GM23248 (cell line): ENCODE results near the gene APOM. TPM values are rescaled to one million over a fixed set of nuclear protein-coding genes. Genes with fewer than 3 reads are reported as not detected.

Source experiments
- DNase-seq: peaks from one replicate; pipeline ENCODE4 v3.0.0-alpha.2; 2015
- H2AFZ ChIP-seq: fragments of 200-600 bp; sonication (generic); 2 replicates; pipeline ENCODE4 v1.6.1; 2016; ENCODE audit warnings: antibody characterized with exemption
- H3F3A ChIP-seq: fragments of 200-600 bp; sonication (generic); 2 replicates; pipeline ENCODE4 v1.6.1; 2016; ENCODE audit warnings: mild to moderate bottlenecking, antibody characterized with exemption, mixed run types; ENCODE audit not compliant: insufficient read depth
- H3K27ac ChIP-seq: fragments of 200-600 bp; sonication (generic); 2 replicates; pipeline ENCODE4 v1.5.1; 2016; ENCODE audit warnings: mild to moderate bottlenecking
- H3K27me3 ChIP-seq: fragments of 200-600 bp; sonication (generic); replicated peaks from 2 replicates; pipeline ENCODE4 v1.6.1; 2016; ENCODE audit warnings: mild to moderate bottlenecking; ENCODE audit not compliant: insufficient read depth
- H3K36me3 ChIP-seq: fragments of 200-600 bp; sonication (generic); 2 replicates; pipeline ENCODE4 v1.6.1; 2016; ENCODE audit warnings: low read depth, mild to moderate bottlenecking
- H3K4me1 ChIP-seq: fragments of 200-600 bp; sonication (generic); 2 replicates; pipeline ENCODE4 v1.6.1; 2016; ENCODE audit warnings: mild to moderate bottlenecking; ENCODE audit not compliant: insufficient read depth
- H3K4me2 ChIP-seq: fragments of 200-600 bp; sonication (generic); one replicate; pipeline ENCODE4 v1.6.1; 2016; ENCODE audit warnings: mild to moderate bottlenecking; ENCODE audit not compliant: unreplicated experiment
- H3K4me3 ChIP-seq: fragments of 200-600 bp; sonication (generic); 2 replicates; pipeline ENCODE4 v1.5.1; 2016; ENCODE audit warnings: mild to moderate bottlenecking
- H3K79me2 ChIP-seq: fragments of 200-600 bp; sonication (generic); 2 replicates; pipeline ENCODE4 v1.6.1; 2016; ENCODE audit warnings: mild to moderate bottlenecking; ENCODE audit not compliant: insufficient read depth
- H3K9ac ChIP-seq: fragments of 200-600 bp; sonication (generic); 2 replicates; pipeline ENCODE4 v1.6.1; 2016; ENCODE audit warnings: mild to moderate bottlenecking
- H3K9me2 ChIP-seq: fragments of 200-600 bp; sonication (generic); 2 replicates; pipeline ENCODE4 v1.6.1; 2016; ENCODE audit warnings: mixed run types, mild to moderate bottlenecking, moderate library complexity; ENCODE audit not compliant: insufficient read depth
- H3K9me3 ChIP-seq: fragments of 200-600 bp; sonication (generic); one replicate; pipeline ENCODE4 v1.6.1; 2017; ENCODE audit warnings: low read depth
- H4K20me1 ChIP-seq: fragments of 200-600 bp; sonication (generic); 2 replicates; pipeline ENCODE4 v1.6.0; 2016; ENCODE audit not compliant: insufficient read depth
- EZH2 ChIP-seq: fragments of 200-600 bp; sonication (generic); IDR thresholded peaks from 2 replicates; pipeline ENCODE4 v1.6.1; 2018; ENCODE audit warnings: antibody characterized with exemption, mild to moderate bottlenecking; ENCODE audit not compliant: insufficient read depth, poor library complexity, severe bottlenecking
- EZH2phosphoT487 ChIP-seq: fragments of 200-600 bp; sonication (generic); IDR thresholded peaks from 2 replicates; pipeline ENCODE4 v1.6.1; 2018; ENCODE audit warnings: antibody characterized with exemption, moderate library complexity, mild to moderate bottlenecking, low read depth; ENCODE audit not compliant: insufficient read depth
- WGBS, 2 experiments: methylation state at CpG; one replicate each; pipeline ENCODE4 v1.1.6; 2015 to 2017; ENCODE audit warnings: low lambda C conversion rate in 2 of 2, low coverage in 1 of 2; ENCODE audit errors: missing lambda C conversion rate in 2 of 2; 5-methylcytosine and 5-hydroxymethylcytosine counted together
- in situ Hi-C: fragments of 300-500 bp; cut with MboI; formaldehyde crosslinking; loops from 2 replicates; pipeline ENCODE4 v1.15.0; 2020
- polyA plus RNA-seq: library from polyadenylated mRNA; unstranded; fragments of >200 nt; fragmentation: Nextera tagmentation; extraction: Ambion mirVana; gene quantifications from 2 replicates; pipeline ENCODE4 v1.2.1, GENCODE V29; 2016
- total RNA-seq: library from RNA; depleted of rRNA; stranded (reverse); fragments of >200 nt; shearing (Covaris generic); gene quantifications from 2 replicates; pipeline ENCODE4 v1.2.3, GENCODE V29; 2014

APOM gene
- total and polyA plus RNA-seq, 2 experiments from 2014 or later = 0.76 to 5.9 TPM

DNA sequence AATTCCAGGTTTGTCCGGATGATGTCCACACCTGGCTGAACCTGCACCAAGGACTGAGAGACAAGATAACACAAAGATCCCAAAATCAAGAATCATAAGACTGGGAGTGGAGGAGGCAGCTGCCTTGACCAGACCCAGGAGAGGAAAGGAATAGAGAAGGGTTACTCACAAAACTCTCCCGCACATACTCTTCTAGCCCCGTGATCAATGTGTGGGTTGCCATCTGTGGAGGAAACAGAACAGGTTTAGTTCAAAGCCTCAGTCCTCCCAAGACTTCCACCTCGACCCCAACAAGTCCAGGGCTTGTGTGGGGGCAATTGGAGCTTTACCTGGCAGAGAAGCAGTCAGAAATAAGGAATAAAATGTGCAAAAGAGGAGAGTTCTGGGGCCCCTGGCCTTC is 14.3 kb upstream of the APOM start:
- H3K27ac ChIP-seq = no peak overlapping the region
- no peak overlapping the region for H3K4me2 ChIP-seq
- H3K9me3 ChIP-seq = no peaks in the 10 kb centered on the region
- H3K4me3 ChIP-seq = no peak overlapping the region
- no peak overlapping the region for H3K9ac ChIP-seq
- H3K27me3 ChIP-seq = no peaks in the 10 kb centered on the region
- no peaks in the 10 kb centered on the region for H3K9me2 ChIP-seq
- peaks cover 51% of the 10 kb centered on the region for H3F3A ChIP-seq
- no peak overlapping the region for H2AFZ ChIP-seq
- TF ChIP-seq EZH2phosphoT487 = no peak
- TF ChIP-seq EZH2 = no peak
- DNase-seq = no peak
- in situ Hi-C loops = no loop called here
- peaks cover 12% of the 10 kb centered on the region for H3K4me1 ChIP-seq
- H4K20me1 ChIP-seq = no peaks in the 10 kb centered on the region
- no peaks in the 10 kb centered on the region for H3K79me2 ChIP-seq
- H3K36me3 ChIP-seq = peaks cover 51% of the 10 kb centered on the region
- WGBS, 2 experiments = 78 to 86% methylated on average over 4 of the region's 4 CpGs

DNA sequence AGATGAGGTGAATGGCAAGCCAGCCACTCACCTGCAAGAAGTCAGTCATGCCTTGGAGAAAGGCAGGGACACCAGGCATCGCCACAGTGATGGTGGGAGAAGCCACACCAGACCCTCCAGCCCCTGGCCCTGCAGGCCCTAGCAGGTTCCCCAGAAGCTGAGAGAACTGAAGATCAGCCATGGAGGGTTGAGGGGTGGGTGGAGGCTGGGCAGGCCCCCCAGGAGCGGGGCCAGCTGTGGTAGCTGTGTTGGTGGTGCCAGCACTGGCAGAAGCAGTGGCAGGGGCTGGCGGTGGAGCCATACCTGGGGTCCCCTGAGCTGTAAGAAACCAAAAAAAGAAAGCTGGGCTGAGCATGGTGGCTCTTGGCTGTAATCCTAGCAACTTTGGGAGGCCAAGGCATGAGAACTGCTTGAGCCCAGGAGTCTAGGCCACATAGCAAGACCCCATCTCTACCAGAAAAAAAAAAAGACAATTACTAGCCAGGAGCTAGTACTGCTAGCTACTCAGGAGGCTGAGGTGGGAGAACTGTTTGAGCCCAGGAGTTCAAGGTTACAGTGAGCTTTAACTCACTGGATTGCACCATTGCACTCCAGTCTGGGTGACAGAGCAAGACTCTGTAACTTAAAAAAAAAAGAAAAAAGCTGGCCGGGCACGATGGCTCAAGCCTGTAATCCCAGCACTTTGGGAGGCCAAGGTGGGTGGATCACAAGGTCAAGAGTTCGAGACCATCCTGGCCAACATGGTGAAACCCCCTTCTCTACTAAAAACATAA is 12.7 kb upstream of the APOM start:
- H3K79me2 ChIP-seq = peaks cover 12% of the 10 kb centered on the region

DNA sequence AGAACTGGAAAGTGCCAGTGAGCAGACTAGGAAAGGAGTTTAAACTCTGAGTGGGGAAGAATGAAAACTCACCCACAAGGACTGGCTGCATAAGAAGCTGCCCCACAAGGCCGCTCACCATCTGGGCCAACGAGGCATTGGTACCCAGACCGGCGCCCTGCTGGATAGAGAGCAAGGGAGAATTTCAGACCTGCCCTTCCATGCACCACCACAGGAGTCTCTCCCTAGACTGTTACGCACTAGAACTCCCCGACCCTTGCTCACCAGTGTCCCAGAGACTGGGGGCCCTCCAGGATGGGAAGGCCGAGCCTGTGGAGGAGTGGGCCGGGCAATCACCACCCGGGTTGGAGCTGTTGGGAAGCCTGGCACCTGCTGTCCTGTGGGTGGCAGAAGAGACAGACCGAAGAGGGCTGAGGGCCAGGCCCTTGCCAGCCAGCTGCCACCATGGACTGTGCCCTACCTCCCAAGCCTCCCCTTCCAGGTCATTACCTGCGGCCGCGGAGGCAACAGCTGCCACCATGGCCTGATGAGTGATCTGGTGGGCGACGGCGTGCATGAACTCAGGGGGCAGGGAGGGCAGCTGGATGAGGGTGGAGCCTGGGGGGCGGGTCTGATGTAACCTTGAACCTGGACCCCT is 11.8 kb upstream of the APOM start:
- Histone ChIP-seq H3K79me2 (peaks cover 20% of the 10 kb centered on the region), H3K4me1 (peaks cover 11% of the 10 kb centered on the region), H3K4me3 (no peak overlapping the region), H3K36me3 (peaks cover 50% of the 10 kb centered on the region), H3K9me3 (no peaks in the 10 kb centered on the region), H3K4me2 (no peak overlapping the region), H3K9me2 (no peaks in the 10 kb centered on the region), H2AFZ (no peak overlapping the region), H3F3A (peaks cover 28% of the 10 kb centered on the region), H4K20me1 (no peaks in the 10 kb centered on the region), H3K27me3 (no peaks in the 10 kb centered on the region), H3K27ac (no peak overlapping the region), H3K9ac (no peak overlapping the region)
- DNase-seq = no peak
- in situ Hi-C loops = no loop called here
- WGBS, 2 experiments = 87 to 92% methylated on average over 14 to 17 of the region's 17 CpGs
- no peak for TF ChIP-seq EZH2

More for the DNA sequence above, 12.7 kb upstream of the APOM start:
- Histone ChIP-seq H3F3A (peaks cover 37% of the 10 kb centered on the region), H3K27me3 (no peaks in the 10 kb centered on the region), H3K4me1 (peaks cover 12% of the 10 kb centered on the region), H3K27ac (no peak overlapping the region), H4K20me1 (no peaks in the 10 kb centered on the region), H3K36me3 (peaks cover 45% of the 10 kb centered on the region), H3K9ac (no peak overlapping the region), H2AFZ (no peak overlapping the region), H3K9me2 (no peaks in the 10 kb centered on the region), H3K9me3 (no peaks in the 10 kb centered on the region), H3K4me3 (no peak overlapping the region), H3K4me2 (no peak overlapping the region)
- TF ChIP-seq EZH2 (no peak), EZH2phosphoT487 (no peak)
- in situ Hi-C loops = no loop called here
- DNase-seq = no peak
- 91 to 93% methylated on average over 6 of the region's 6 CpGs for WGBS, 2 experiments

DNA sequence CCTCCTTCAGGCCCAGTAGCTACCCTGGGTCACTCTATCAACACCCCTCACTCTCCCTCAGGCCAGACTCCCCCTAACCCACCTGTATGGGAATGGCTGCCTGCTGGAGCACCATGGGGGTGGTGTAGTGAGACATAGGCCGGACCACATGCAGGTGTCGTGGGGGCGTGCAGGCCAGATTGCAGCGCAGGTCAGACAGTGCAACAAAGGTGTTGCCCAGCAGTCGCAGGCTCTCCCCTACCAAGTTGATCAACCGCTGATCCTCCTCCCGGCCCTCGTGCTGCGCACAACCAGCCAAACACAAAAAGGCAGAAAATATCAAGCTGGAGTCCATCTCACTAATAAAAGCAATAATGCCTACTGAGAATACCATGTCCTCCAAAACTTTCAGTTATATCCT is 10.4 kb upstream of the APOM start:
- TF ChIP-seq EZH2 (no peak), EZH2phosphoT487 (no peak)

More for the DNA sequence above, 10.4 kb upstream of the APOM start:
- no peak overlapping the region for H3K27ac ChIP-seq
- no peak overlapping the region for H3K4me3 ChIP-seq
- H3F3A ChIP-seq = peaks cover 14% of the 10 kb centered on the region
- H3K9me3 ChIP-seq = no peaks in the 10 kb centered on the region
- H2AFZ ChIP-seq = no peak overlapping the region
- in situ Hi-C loops = no loop called here
- WGBS, 2 experiments = 99% methylated on average over 9 of the region's 9 CpGs
- H3K4me1 ChIP-seq = peaks cover 3% of the 10 kb centered on the region; the same call in 1 of the 2 replicates
- DNase-seq = no peak
- no peak overlapping the region for H3K9ac ChIP-seq
- H3K9me2 ChIP-seq = no peaks in the 10 kb centered on the region
- H3K36me3 ChIP-seq = peaks cover 51% of the 10 kb centered on the region
- H3K79me2 ChIP-seq = peaks cover 33% of the 10 kb centered on the region
- no peak overlapping the region for H3K4me2 ChIP-seq
- no peaks in the 10 kb centered on the region for H4K20me1 ChIP-seq
- no peaks in the 10 kb centered on the region for H3K27me3 ChIP-seq
